ENCODE data around the gene PSMB5. TPM values are rescaled to one million over a fixed set of nuclear protein-coding genes. Genes with fewer than 3 reads are reported as not detected.

The PSMB5 gene
- total RNA-seq (2022; extraction: Qiagen RNA extraction; ENCODE audit: low read depth): 298 to 333 TPM (median 316 TPM) in 5 replicates

GRCh38 chr14:23034498-23035302 lies at the start of gene PSMB5:
Gene PSMB5 (minus strand): TSS chr14:23034900. CDS start chr14:23034881, 19 bp downstream.

GRCh38 chr14:23056956-23057756 lies 22.5 kb upstream of the PSMB5 start, which contains the start of gene CDH24:
Gene CDH24 (minus strand): TSS chr14:23057520. CDS start chr14:23055733, 1,787 bp downstream.

GRCh38 chr14:23042162-23042965 lies 7.7 kb upstream of the PSMB5 start, which contains the start of gene PSMB11:
Gene PSMB11 (plus strand): TSS chr14:23042212. CDS start chr14:23042226, 14 bp downstream.

GRCh38 chr14:23009939-23010726 lies 24.6 kb downstream of the PSMB5 start, which contains the start of gene C14orf93:
Gene C14orf93 (minus strand): TSS chr14:23010143. CDS start chr14:22999023, 11,120 bp downstream.

GRCh38 chr14:22982477-22983245 lies 52.0 kb downstream of the PSMB5 start, which contains the start of gene AJUBA:
Gene AJUBA (minus strand): TSS chr14:22982551. CDS start chr14:22982266, 285 bp downstream.

Other genes with a start within 250 kb of the PSMB5 start
- gene SLC7A7, start 219.5 kb downstream of the PSMB5 start, total RNA-seq (2022; extraction: Qiagen RNA extraction; ENCODE audit: low read depth): 18.5 to 20.1 TPM (median 18.8 TPM) in 5 replicates
- 141 to 243 TPM (median 196 TPM) in 5 replicates for gene MRPL52, start 205.0 kb downstream of the PSMB5 start, total RNA-seq (2022; extraction: Qiagen RNA extraction; ENCODE audit: low read depth)
- gene MMP14, start 198.3 kb downstream of the PSMB5 start, total RNA-seq (2022; extraction: Qiagen RNA extraction; ENCODE audit: low read depth): 0.45 to 0.86 TPM (median 0.57 TPM) in 5 replicates
- 64.7 to 80.7 TPM (median 78.3 TPM) in 5 replicates for gene LRP10, start 163.2 kb downstream of the PSMB5 start, total RNA-seq (2022; extraction: Qiagen RNA extraction; ENCODE audit: low read depth)
- 0.28 to 0.62 TPM (median 0.40 TPM) in 5 replicates for gene REM2, start 151.7 kb downstream of the PSMB5 start, total RNA-seq (2022; extraction: Qiagen RNA extraction; ENCODE audit: low read depth)
- 53.5 to 62.2 TPM (median 57.6 TPM) in 5 replicates for gene RBM23, start 115.8 kb downstream of the PSMB5 start, total RNA-seq (2022; extraction: Qiagen RNA extraction; ENCODE audit: low read depth)
- gene PRMT5, start 105.5 kb downstream of the PSMB5 start, total RNA-seq (2022; extraction: Qiagen RNA extraction; ENCODE audit: low read depth): 102 to 112 TPM (median 109 TPM) in 5 replicates
- 35.8 to 39.0 TPM (median 37.2 TPM) in 5 replicates for gene HAUS4, start 77.8 kb downstream of the PSMB5 start, total RNA-seq (2022; extraction: Qiagen RNA extraction; ENCODE audit: low read depth)
- 29.2 to 36.9 TPM (median 32.6 TPM) in 5 replicates for gene AJUBA, start 52.3 kb downstream of the PSMB5 start, total RNA-seq (2022; extraction: Qiagen RNA extraction; ENCODE audit: low read depth)
- 2.3 to 3.7 TPM (median 3.5 TPM) in 5 replicates for gene C14orf93, start 24.8 kb downstream of the PSMB5 start, total RNA-seq (2022; extraction: Qiagen RNA extraction; ENCODE audit: low read depth)
- gene PSMB11, start 7.3 kb upstream of the PSMB5 start, total RNA-seq (2022; extraction: Qiagen RNA extraction; ENCODE audit: low read depth): not detected in 5 replicates
- gene CDH24, start 22.6 kb upstream of the PSMB5 start, total RNA-seq (2022; extraction: Qiagen RNA extraction; ENCODE audit: low read depth): 3.0 to 4.5 TPM (median 4.3 TPM) in 5 replicates
- gene ACIN1, start 60.2 kb upstream of the PSMB5 start, total RNA-seq (2022; extraction: Qiagen RNA extraction; ENCODE audit: low read depth): 90.7 to 99.8 TPM (median 94.7 TPM) in 5 replicates
- gene C14orf119, start 60.6 kb upstream of the PSMB5 start, total RNA-seq (2022; extraction: Qiagen RNA extraction; ENCODE audit: low read depth): 82.2 to 117 TPM (median 99.3 TPM) in 5 replicates
- not detected in 5 replicates for gene CIROP, start 70.1 kb upstream of the PSMB5 start, total RNA-seq (2022; extraction: Qiagen RNA extraction; ENCODE audit: low read depth)
- gene CEBPE, start 84.4 kb upstream of the PSMB5 start, total RNA-seq (2022; extraction: Qiagen RNA extraction; ENCODE audit: low read depth): not detected in 5 replicates
- gene SLC7A8, start 148.8 kb upstream of the PSMB5 start, total RNA-seq (2022; extraction: Qiagen RNA extraction; ENCODE audit: low read depth): 0.82 to 2.4 TPM (median 1.2 TPM) in 5 replicates
- gene RNF212B, start 203.0 kb upstream of the PSMB5 start, total RNA-seq (2022; extraction: Qiagen RNA extraction; ENCODE audit: low read depth): not detected in 5 replicates

All from A549 treated with GW870086 at 1 μM for 4 hours (cell line).